H1 (cell line): Measurements from ENCODE around the gene OR51V1. TPM values are rescaled to one million over a fixed set of nuclear protein-coding genes. Genes with fewer than 3 reads are reported as not detected.

ENCODE experiments used
- CTCF ChIA-PET: fragments of 300-600 bp; sonication (Branson Sonifier 250); formaldehyde crosslinking; loops from one replicate; lab custom pipeline; 2021; ENCODE audit not compliant: partially characterized antibody; lab: Charles Lee
- POLR2A ChIA-PET: fragments of 300-600 bp; sonication (Branson Sonifier 250); formaldehyde crosslinking; loops from one replicate; lab custom pipeline; 2021; ENCODE audit warnings: inconsistent platforms; ENCODE audit not compliant: partially characterized antibody; lab: Charles Lee
- DNase-seq, 2 experiments: peaks; one replicate each; pipeline versions ENCODE4 v3.0.0 to v3.0.0-alpha.2; 2010 to 2022; ENCODE audit warnings: low spot score in 2 of 2, low read depth in 1 of 2, mixed read lengths in 1 of 2
- FAIRE-seq: peaks from 2 replicates; lab custom pipeline; 2011; peaks lifted over from hg19 to GRCh38; lab: Jason Lieb, UNC
- H2AFZ ChIP-seq: 2 replicates; pipeline ENCODE4 v1.8.1; 2012; ENCODE audit warnings: low read length, inconsistent platforms
- H2AK5ac ChIP-seq: 2 replicates; pipeline ENCODE4 v1.6.1; 2013; ENCODE audit warnings: low read depth, low read length
- H2BK120ac ChIP-seq: replicated peaks from 2 replicates; pipeline ENCODE3; 2013; ENCODE audit warnings: low read depth, low read length, inconsistent platforms
- H2BK12ac ChIP-seq: 2 replicates; pipeline ENCODE4 v1.6.1; 2013; ENCODE audit warnings: low read depth, low read length
- H2BK15ac ChIP-seq: 2 replicates; pipeline ENCODE4 v1.6.1; 2013; ENCODE audit warnings: low read length
- H2BK20ac ChIP-seq: 2 replicates; pipeline ENCODE4 v1.6.1; 2013; ENCODE audit warnings: low read length
- H2BK5ac ChIP-seq: 2 replicates; pipeline ENCODE4 v1.6.1; 2013; ENCODE audit warnings: low read depth, low read length
- H3K14ac ChIP-seq: 2 replicates; pipeline ENCODE4 v1.6.1; 2013; ENCODE audit warnings: inconsistent platforms; ENCODE audit not compliant: insufficient read length
- H3K18ac ChIP-seq: 2 replicates; pipeline ENCODE4 v1.6.1; 2013; ENCODE audit warnings: low read length; ENCODE audit errors: extremely low read depth
- H3K23ac ChIP-seq: 2 replicates; pipeline ENCODE4 v1.6.1; 2013; ENCODE audit warnings: inconsistent platforms; ENCODE audit not compliant: insufficient read length
- H3K23me2 ChIP-seq: 2 replicates; pipeline ENCODE4 v1.6.1; 2013; ENCODE audit warnings: low read depth, low read length
- H3K27ac ChIP-seq: 2 replicates; pipeline ENCODE4 v1.6.1; 2011; ENCODE audit warnings: low read depth, low read length, inconsistent platforms
- H3K27me3 ChIP-seq, 4 experiments: replicated peaks in 1 of 4; 1 replicate in 1 of 4; 2 replicates in 3 of 4; pipeline versions ENCODE4 v1.6.1 to v1.8.1; 2011 to 2013; ENCODE audit warnings: low read length in 3 of 4, mild to moderate bottlenecking in 3 of 4, inconsistent platforms in 2 of 4, mixed read lengths in 2 of 4, moderate library complexity in 1 of 4; ENCODE audit not compliant: control insufficient read depth in 3 of 4, insufficient read depth in 3 of 4; ENCODE audit errors: extremely low read depth in 1 of 4
- H3K36me3 ChIP-seq, 4 experiments: 2 replicates each; pipeline versions ENCODE4 v1.6.1 to v1.8.1; 2011 to 2013; ENCODE audit warnings: mild to moderate bottlenecking in 4 of 4, low read length in 3 of 4, moderate library complexity in 2 of 4, control low read depth in 1 of 4, inconsistent platforms in 1 of 4; ENCODE audit not compliant: insufficient read depth in 4 of 4, control insufficient read depth in 2 of 4
- H3K4ac ChIP-seq: replicated peaks from 2 replicates; pipeline ENCODE3; 2013; ENCODE audit warnings: low read length, low read depth, mixed read lengths, inconsistent platforms; ENCODE audit not compliant: insufficient read length
- H3K4me1 ChIP-seq, 4 experiments: replicated peaks in 1 of 4; 1 replicate in 1 of 4; 2 replicates in 3 of 4; pipeline versions ENCODE4 v1.6.1 to v1.8.1; 2011 to 2013; ENCODE audit warnings: low read length in 3 of 4, inconsistent platforms in 2 of 4, mixed read lengths in 1 of 4; ENCODE audit not compliant: insufficient read depth in 4 of 4, control insufficient read depth in 3 of 4
- H3K4me2 ChIP-seq, 2 experiments: 2 replicates each; pipeline versions ENCODE4 v1.6.1 to v1.8.1; 2011 to 2013; ENCODE audit warnings: low read depth in 2 of 2, low read length in 2 of 2, control low read depth in 1 of 2, inconsistent platforms in 1 of 2, mild to moderate bottlenecking in 1 of 2; ENCODE audit not compliant: insufficient read depth in 1 of 2
- H3K4me3 ChIP-seq, 4 experiments: fragments of 200-600, 300-600 bp in 1 of 4; sonication (generic), shearing (Covaris generic), sonication (Bioruptor Twin) in 1 of 4; 2 replicates each; pipeline versions ENCODE4 v1.5.1 to v1.8.1; 2011 to 2016; ENCODE audit warnings: low read length in 4 of 4, low read depth in 3 of 4, control low read depth in 2 of 4, inconsistent platforms in 2 of 4, mild to moderate bottlenecking in 2 of 4, mixed read lengths in 1 of 4, moderate library complexity in 1 of 4; ENCODE audit not compliant: insufficient read depth in 2 of 4; ENCODE audit errors: extremely low read depth in 1 of 4
- H3K56ac ChIP-seq: replicated peaks from 2 replicates; pipeline ENCODE3; 2013; ENCODE audit warnings: low read depth, mild to moderate bottlenecking, mixed read lengths, low read length, inconsistent platforms; ENCODE audit not compliant: insufficient read length
- H3K79me1 ChIP-seq: 2 replicates; pipeline ENCODE4 v1.6.1; 2013; ENCODE audit warnings: low read depth, low read length, control low read depth
- H3K79me2 ChIP-seq, 2 experiments: 2 replicates each; pipeline versions ENCODE4 v1.6.1 to v1.8.1; 2012 to 2013; ENCODE audit warnings: low read length in 2 of 2, mild to moderate bottlenecking in 2 of 2, inconsistent platforms in 1 of 2; ENCODE audit not compliant: insufficient read depth in 2 of 2, control insufficient read depth in 1 of 2
- H3K9ac ChIP-seq, 4 experiments: replicated peaks in 1 of 4; 1 replicate in 1 of 4; 2 replicates in 3 of 4; pipeline versions ENCODE4 v1.6.1 to v1.8.1; 2011 to 2013; ENCODE audit warnings: low read depth in 3 of 4, low read length in 3 of 4, control low read depth in 2 of 4, mild to moderate bottlenecking in 2 of 4, moderate library complexity in 2 of 4, inconsistent platforms in 1 of 4; ENCODE audit errors: extremely low read depth in 1 of 4
- H3K9me3 ChIP-seq, 2 experiments: 2 replicates each; pipeline versions ENCODE4 v1.6.1 to v1.8.1; 2012 to 2013; ENCODE audit warnings: mild to moderate bottlenecking in 2 of 2, moderate library complexity in 2 of 2, control low read depth in 1 of 2, inconsistent platforms in 1 of 2, low read depth in 1 of 2, low read length in 1 of 2, mixed read lengths in 1 of 2; ENCODE audit not compliant: insufficient read depth in 2 of 2
- H4K20me1 ChIP-seq, 2 experiments: replicated peaks in 1 of 2; 2 replicates each; pipeline versions ENCODE3 to v1.8.1; 2011 to 2013; ENCODE audit warnings: inconsistent platforms in 2 of 2, low read length in 2 of 2, mild to moderate bottlenecking in 1 of 2; ENCODE audit not compliant: insufficient read depth in 2 of 2, control insufficient read depth in 1 of 2
- H4K5ac ChIP-seq: 2 replicates; pipeline ENCODE4 v1.6.1; 2013; ENCODE audit warnings: low read length, low read depth, mixed read lengths, inconsistent platforms; ENCODE audit not compliant: insufficient read length
- H4K8ac ChIP-seq: 2 replicates; pipeline ENCODE4 v1.8.0; 2013; ENCODE audit warnings: mild to moderate bottlenecking, moderate library complexity, low read length, inconsistent platforms; ENCODE audit not compliant: insufficient read depth; ENCODE audit errors: extremely low read depth
- H4K91ac ChIP-seq: replicated peaks from 2 replicates; pipeline ENCODE3; 2013; ENCODE audit warnings: low read length, mixed read lengths, inconsistent platforms; ENCODE audit not compliant: insufficient read length
- ASH2L ChIP-seq: fragments of 200-600, 300-600 bp; sonication (generic); IDR thresholded peaks from one replicate; pipeline ENCODE4 v1.7.1; 2017; ENCODE audit warnings: low read length
- POLR2A ChIP-seq, 2 experiments: IDR thresholded peaks; 1 replicate in 1 of 2; 2 replicates in 1 of 2; pipeline ENCODE4 v1.6.1; 2011; ENCODE audit warnings: low read depth in 2 of 2, low read length in 2 of 2, mild to moderate bottlenecking in 2 of 2; ENCODE audit errors: control extremely low read depth in 1 of 2
- SIRT6 ChIP-seq: IDR thresholded peaks from one replicate; pipeline ENCODE4 v1.7.1; 2012; ENCODE audit warnings: low read length, inconsistent platforms
- SIX5 ChIP-seq: IDR thresholded peaks from 2 replicates; pipeline ENCODE4 v1.6.1; 2011; ENCODE audit warnings: mild to moderate bottlenecking, low read depth, low read length
- SP1 ChIP-seq: IDR thresholded peaks from 2 replicates; pipeline ENCODE4 v1.6.1; 2011; ENCODE audit warnings: low read depth, low read length
- WGBS, 2 experiments: shearing (Covaris generic) in 1 of 2; methylation state at CpG; one replicate each; pipeline versions ENCODE4 v1.1.6 to v1.1.7; 2013 to 2015; ENCODE audit warnings: low lambda C conversion rate in 2 of 2, mixed read lengths in 2 of 2, inconsistent platforms in 1 of 2, low coverage in 1 of 2, missing lambda C conversion rate in 1 of 2; ENCODE audit not compliant: insufficient replicate concordance in 2 of 2, insufficient coverage in 1 of 2, insufficient read length in 1 of 2; ENCODE audit errors: extremely low coverage in 1 of 2, missing lambda C conversion rate in 1 of 2; 5-methylcytosine and 5-hydroxymethylcytosine counted together
- polyA plus RNA-seq, 7 experiments: library from polyadenylated mRNA; depleted of rRNA in 3 of 7; stranded (reverse) in 5 of 7; unstranded in 2 of 7; fragments of >200 nt in 5 of 7; fragments of 200-250 nt in 2 of 7; gene quantifications; 1 replicate in 5 of 7; 2 replicates in 1 of 7; 4 replicates in 1 of 7; pipeline versions ENCODE4 v1.2.1 to v1.2.3, GENCODE V29; 2011 to 2013; ENCODE audit warnings: missing spikeins in 2 of 7, mixed read lengths in 2 of 7
- total RNA-seq: library from RNA; stranded (reverse); fragmentation: NEBNext Ultra II Directional; extraction: Animal tissue kit (Norgen Biotek cat#: 25700); gene quantifications from 2 replicates; pipeline ENCODE4 v1.2.1, GENCODE V29; 2021
- TF ChIP-seq, protein P1 (sequence below): IDR thresholded peaks from 2 replicates; pipeline ENCODE4 v1.6.1; 2012; ENCODE audit warnings: low read length, inconsistent platforms

The OR51V1 gene
- total and polyA plus RNA-seq, 2 of the 8 experiments (the other 6 are each of a cell fraction or from before 2014, with no cell fraction given) = not detected

DNA sequence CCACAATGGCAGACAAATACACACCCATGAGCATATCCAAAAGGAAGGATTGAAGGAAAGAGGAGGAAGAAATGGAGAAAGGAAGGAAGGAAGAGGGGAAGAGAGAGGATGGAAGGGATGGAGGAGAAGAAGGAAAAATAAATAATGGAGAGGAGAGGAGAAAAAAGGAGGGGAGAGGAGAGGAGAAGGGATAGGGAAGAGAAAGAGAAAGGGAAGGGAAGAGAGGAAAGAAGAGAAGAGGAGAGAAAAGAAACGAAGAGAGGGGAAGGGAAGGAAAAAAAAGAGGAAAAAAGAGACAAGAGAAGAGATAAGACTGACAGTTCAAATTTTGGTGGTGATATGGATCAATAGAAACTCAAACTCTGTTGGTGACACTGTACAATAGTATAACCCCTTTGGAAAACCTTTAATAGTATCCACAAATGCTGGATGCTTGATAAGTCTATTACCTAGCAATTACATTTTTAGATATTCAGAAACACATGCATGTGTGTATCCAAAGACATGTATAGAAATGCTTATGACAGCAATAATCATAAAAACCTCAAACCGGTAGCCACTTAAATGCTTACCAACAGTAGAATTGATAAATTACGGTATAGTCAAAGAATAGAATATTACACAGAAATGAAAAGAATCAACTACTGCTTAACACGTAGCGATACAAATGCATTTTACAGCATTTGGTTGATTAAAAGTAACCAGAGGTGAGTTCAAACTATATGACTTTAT lies 35.0 kb upstream of the OR51V1 start:
- H3K4me3 ChIP-seq = no peak overlapping the region
- CTCF ChIA-PET = no interaction called here
- no peak overlapping the region for H3K4ac ChIP-seq
- no peaks in the 10 kb centered on the region; the same call in 1 of the 2 replicates for H3K23me2 ChIP-seq
- H2AFZ ChIP-seq = no peak overlapping the region
- no peak overlapping the region for H2BK15ac ChIP-seq
- no peak overlapping the region for H3K14ac ChIP-seq
- H4K8ac ChIP-seq = no peak overlapping the region
- no peaks in the 10 kb centered on the region for H3K79me1 ChIP-seq
- no peaks in the 10 kb centered on the region for H3K9me3 ChIP-seq
- no peak overlapping the region for H2BK120ac ChIP-seq
- FAIRE-seq = no peak
- no peak overlapping the region for H2BK12ac ChIP-seq
- no peak overlapping the region for H4K5ac ChIP-seq
- H2AK5ac ChIP-seq = no peak overlapping the region
- no peaks in the 10 kb centered on the region for H3K4me1 ChIP-seq
- no peak overlapping the region for H3K56ac ChIP-seq
- H3K79me2 ChIP-seq = no peaks in the 10 kb centered on the region
- DNase-seq = no peak
- no peak overlapping the region for H3K27ac ChIP-seq
- H4K91ac ChIP-seq = no peak overlapping the region
- H3K18ac ChIP-seq = no peak overlapping the region
- POLR2A ChIA-PET = no interaction called here
- no peak overlapping the region for H2BK20ac ChIP-seq
- H3K27me3 ChIP-seq = no peaks in the 10 kb centered on the region
- no peak overlapping the region for H3K9ac ChIP-seq
- H4K20me1 ChIP-seq = no peaks in the 10 kb centered on the region
- no peak overlapping the region for H3K23ac ChIP-seq
- TF ChIP-seq SP1 (no peak), ASH2L (no peak), SIX5 (no peak), SIRT6 (no peak), POLR2A (IDR thresholded peaks at IDR 0.05; ENCODE audit: control extremely low read depth in 1 of 2, low read depth in 2 of 2, low read length in 2 of 2) (no peak)
- TF ChIP-seq, protein P1, sequence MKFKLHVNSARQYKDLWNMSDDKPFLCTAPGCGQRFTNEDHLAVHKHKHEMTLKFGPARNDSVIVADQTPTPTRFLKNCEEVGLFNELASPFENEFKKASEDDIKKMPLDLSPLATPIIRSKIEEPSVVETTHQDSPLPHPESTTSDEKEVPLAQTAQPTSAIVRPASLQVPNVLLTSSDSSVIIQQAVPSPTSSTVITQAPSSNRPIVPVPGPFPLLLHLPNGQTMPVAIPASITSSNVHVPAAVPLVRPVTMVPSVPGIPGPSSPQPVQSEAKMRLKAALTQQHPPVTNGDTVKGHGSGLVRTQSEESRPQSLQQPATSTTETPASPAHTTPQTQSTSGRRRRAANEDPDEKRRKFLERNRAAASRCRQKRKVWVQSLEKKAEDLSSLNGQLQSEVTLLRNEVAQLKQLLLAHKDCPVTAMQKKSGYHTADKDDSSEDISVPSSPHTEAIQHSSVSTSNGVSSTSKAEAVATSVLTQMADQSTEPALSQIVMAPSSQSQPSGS = no peak
- H3K36me3 ChIP-seq = no peaks in the 10 kb centered on the region
- H2BK5ac ChIP-seq = no peak overlapping the region
- 91% methylated on average over 5 of the region's 5 CpGs; no CpG with 5 or more reads in 1 of the 2 experiments for WGBS, 2 experiments
- H3K4me2 ChIP-seq = no peak overlapping the region
